WTC11 (cell line): Measurements from ENCODE around the gene IGFALS. TPM values are rescaled to one million over a fixed set of nuclear protein-coding genes. Genes with fewer than 3 reads are reported as not detected.

Source experiments
- ATAC-seq: fragments of 200-7000 bp; cut with Tn5 transposase; 2 replicates; pipeline ENCODE4 v1.10.0; 2021; ENCODE audit warnings: mild to moderate bottlenecking, moderate library complexity
- CTCF ChIA-PET: fragments of 300-600 bp; sonication (Branson Sonifier 250); formaldehyde crosslinking; loops from one replicate; lab custom pipeline; 2021; ENCODE audit warnings: antibody characterized with exemption; lab: Charles Lee
- POLR2A ChIA-PET: fragments of 350-600 bp; sonication (Branson Sonifier 250); formaldehyde crosslinking; loops from one replicate; lab custom pipeline; 2021; ENCODE audit warnings: antibody characterized with exemption; lab: Charles Lee
- DNase-seq: peaks from one replicate; pipeline ENCODE4 v3.0.0; 2021; ENCODE audit warnings: low spot score
- H3K27ac Mint-ChIP-seq: 2 replicates; pipeline ENCODE4 v1.8.0; 2021; ENCODE audit warnings: mixed read lengths
- H3K27me3 Mint-ChIP-seq: 2 replicates; pipeline ENCODE4 v1.8.0; 2021; ENCODE audit warnings: low read depth, mild to moderate bottlenecking, moderate library complexity, mixed read lengths
- H3K36me3 Mint-ChIP-seq: 2 replicates; pipeline ENCODE4 v1.8.0; 2021; ENCODE audit warnings: mixed read lengths
- H3K4me1 Mint-ChIP-seq: 2 replicates; pipeline ENCODE4 v1.8.0; 2022; ENCODE audit warnings: mixed read lengths
- H3K4me3 Mint-ChIP-seq: 2 replicates; pipeline ENCODE4 v1.8.0; 2021; ENCODE audit warnings: mild to moderate bottlenecking, moderate library complexity, mixed read lengths
- H3K9me3 Mint-ChIP-seq: 2 replicates; pipeline ENCODE4 v1.8.0; 2021; ENCODE audit warnings: mixed read lengths
- CREB1 ChIP-seq: sonication (generic); formaldehyde crosslinking; IDR thresholded peaks from 2 replicates; pipeline ENCODE4 v1.8.0; 2023; ENCODE audit warnings: mild to moderate bottlenecking, missing genetic modification reagents
- CREM ChIP-seq: sonication (generic); formaldehyde crosslinking; IDR thresholded peaks from 2 replicates; pipeline ENCODE4 v1.8.1; 2022; ENCODE audit warnings: mild to moderate bottlenecking, missing genetic modification reagents, moderate library complexity
- FOXJ3 ChIP-seq: sonication (generic); formaldehyde crosslinking; IDR thresholded peaks from 2 replicates; pipeline ENCODE4 v1.9.0; 2021; ENCODE audit warnings: missing genetic modification reagents, mild to moderate bottlenecking, borderline replicate concordance
- IRF2 ChIP-seq: sonication (generic); formaldehyde crosslinking; IDR thresholded peaks from 2 replicates; pipeline ENCODE4 v1.8.0; 2022; ENCODE audit warnings: low read depth, missing genetic modification reagents, borderline replicate concordance
- NFE2L1 ChIP-seq: sonication (generic); formaldehyde crosslinking; IDR thresholded peaks from 2 replicates; pipeline ENCODE4 v1.8.1; 2023; ENCODE audit warnings: missing genetic modification reagents
- NFYB ChIP-seq: sonication (generic); formaldehyde crosslinking; conservative IDR thresholded peaks from 2 replicates; pipeline ENCODE4 v1.8.0; 2022; ENCODE audit warnings: low read depth, missing genetic modification reagents
- NR1H2 ChIP-seq: sonication (generic); formaldehyde crosslinking; IDR thresholded peaks from 2 replicates; pipeline ENCODE4 v1.9.0; 2021; ENCODE audit warnings: mild to moderate bottlenecking, moderate library complexity, missing genetic modification reagents
- OVOL2 ChIP-seq: fragments of 250-450 bp; sonication (Bioruptor Pico); IDR thresholded peaks from 2 replicates; pipeline ENCODE4 v1.9.0; 2021; ENCODE audit warnings: mild to moderate bottlenecking, borderline replicate concordance
- RORB ChIP-seq: fragments of 250-450 bp; sonication (Bioruptor Pico); IDR thresholded peaks from 2 replicates; pipeline ENCODE4 v1.9.0; 2021; ENCODE audit warnings: mild to moderate bottlenecking
- SMAD3 ChIP-seq: sonication (generic); formaldehyde crosslinking; IDR thresholded peaks from 2 replicates; pipeline ENCODE4 v1.8.0; 2022; ENCODE audit warnings: missing genetic modification reagents, mild to moderate bottlenecking, borderline replicate concordance
- ZBTB21 ChIP-seq: sonication (generic); formaldehyde crosslinking; IDR thresholded peaks from 2 replicates; pipeline ENCODE4 v1.8.1; 2023; ENCODE audit warnings: mild to moderate bottlenecking, missing genetic modification reagents, borderline replicate concordance
- ZNF219 ChIP-seq: sonication (generic); formaldehyde crosslinking; IDR thresholded peaks from 2 replicates; pipeline ENCODE4 v1.8.0; 2023; ENCODE audit warnings: missing genetic modification reagents, mild to moderate bottlenecking, borderline replicate concordance
- ZNF671 ChIP-seq: fragments of 250-450 bp; sonication (Bioruptor Pico); IDR thresholded peaks from 2 replicates; pipeline ENCODE4 v1.8.0; 2021; ENCODE audit warnings: mild to moderate bottlenecking
- total RNA-seq: library from RNA; stranded (reverse); gene quantifications from 3 replicates; pipeline ENCODE4 v1.2.3, GENCODE V29; 2021
- TF ChIP-seq, protein P1 (sequence below): sonication (generic); formaldehyde crosslinking; IDR thresholded peaks from 2 replicates; pipeline ENCODE4 v1.8.0; 2022; ENCODE audit warnings: mild to moderate bottlenecking, missing genetic modification reagents
- TF ChIP-seq, protein P2 (sequence below): sonication (generic); formaldehyde crosslinking; IDR thresholded peaks from 2 replicates; pipeline ENCODE4 v1.8.1; 2023; ENCODE audit warnings: mild to moderate bottlenecking, missing genetic modification reagents, moderate library complexity
- TF ChIP-seq, protein P3 (sequence below): sonication (generic); formaldehyde crosslinking; IDR thresholded peaks from 2 replicates; pipeline ENCODE4 v1.8.1; 2022; ENCODE audit warnings: missing genetic modification reagents, borderline replicate concordance
- TF ChIP-seq, protein P4 (sequence below): sonication (generic); formaldehyde crosslinking; IDR thresholded peaks from 2 replicates; pipeline ENCODE4 v1.8.0; 2022; ENCODE audit warnings: mild to moderate bottlenecking, missing genetic modification reagents
- TF ChIP-seq, protein P5 (sequence below): sonication (generic); formaldehyde crosslinking; IDR thresholded peaks from 2 replicates; pipeline ENCODE4 v1.8.1; 2023; ENCODE audit warnings: mild to moderate bottlenecking, missing genetic modification reagents, borderline replicate concordance
- TF ChIP-seq, protein P6 (sequence below): sonication (generic); formaldehyde crosslinking; IDR thresholded peaks from 2 replicates; pipeline ENCODE4 v1.8.1; 2022; ENCODE audit warnings: mild to moderate bottlenecking, missing genetic modification reagents, moderate library complexity, borderline replicate concordance
- TF ChIP-seq, protein P7 (sequence below): fragments of 250-450 bp; sonication (Bioruptor Pico); IDR thresholded peaks from 2 replicates; pipeline ENCODE4 v1.8.0; 2021; ENCODE audit warnings: mild to moderate bottlenecking

Gene IGFALS
- total RNA-seq, 1 experiment from 2014 or later, result not detected

DNA sequence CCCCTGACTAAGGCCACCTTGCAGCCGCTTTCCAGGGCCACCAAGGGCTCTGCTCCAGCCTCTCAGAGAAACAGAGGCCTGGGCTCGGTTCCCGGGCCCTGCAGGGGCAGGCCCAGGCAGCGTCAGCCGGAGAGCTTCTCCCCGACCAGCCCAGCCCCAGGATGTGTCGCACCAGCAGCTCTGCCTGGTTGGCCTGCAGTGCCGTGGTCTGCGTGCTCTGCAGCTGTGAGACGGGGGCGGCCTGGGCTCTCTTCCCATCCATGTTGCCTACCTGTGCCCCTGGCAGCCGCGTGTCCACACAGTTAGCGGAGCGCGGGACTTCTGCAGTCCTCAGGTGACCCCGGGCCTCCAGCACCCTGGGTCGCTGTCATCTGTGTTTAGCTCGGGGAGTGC lies 4.8 kb downstream of the IGFALS start (continued):
- no peak for TF ChIP-seq ZBTB21 (CRISPR knock-in tag)
- TF ChIP-seq FOXJ3 (CRISPR knock-in tag), result no peak
- TF ChIP-seq CREB1 (CRISPR knock-in tag), result no peak

DNA sequence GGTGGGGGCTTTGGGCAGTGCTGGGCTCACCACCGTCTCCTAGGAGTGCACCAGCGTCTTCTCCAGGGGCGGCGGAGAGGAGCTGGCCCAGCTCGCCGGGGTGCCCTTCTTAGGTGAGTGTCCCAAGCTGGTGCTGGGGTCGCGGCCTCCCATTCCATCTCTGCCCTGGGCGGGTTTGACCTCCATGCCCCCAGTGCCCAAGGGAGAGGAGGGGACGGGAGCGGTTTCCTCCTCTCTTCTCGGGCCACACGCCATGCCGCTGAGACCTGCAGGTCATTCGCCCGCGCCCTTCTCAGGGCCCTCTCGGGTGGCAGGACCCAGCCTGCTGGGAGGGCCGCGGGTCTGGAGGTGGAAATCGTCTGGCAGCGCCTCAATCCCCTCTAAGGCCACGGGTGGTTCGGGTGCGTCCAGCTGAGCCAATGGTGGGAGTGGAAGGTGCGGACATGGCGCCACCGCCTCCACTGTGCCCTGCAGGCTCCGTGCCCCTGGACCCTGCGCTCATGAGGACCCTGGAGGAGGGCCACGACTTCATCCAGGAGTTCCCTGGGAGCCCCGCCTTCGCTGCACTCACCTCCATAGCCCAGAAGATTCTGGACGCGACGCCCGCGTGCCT lies 5.3 kb downstream of the IGFALS start:
- POLR2A ChIA-PET, result no interaction called here
- no peak for ATAC-seq
- Mint-ChIP-seq H3K27me3 (no peaks in the 10 kb centered on the region), H3K27ac (no peak overlapping the region), H3K9me3 (no peaks in the 10 kb centered on the region), H3K4me1 (no peaks in the 10 kb centered on the region), H3K4me3 (no peak overlapping the region)
- TF ChIP-seq NFYB (CRISPR knock-in tag) (no peak), IRF2 (no peak), OVOL2 (CRISPR knock-in tag) (no peak), CREM (no peak), SMAD3 (no peak)
- TF ChIP-seq, protein P1, sequence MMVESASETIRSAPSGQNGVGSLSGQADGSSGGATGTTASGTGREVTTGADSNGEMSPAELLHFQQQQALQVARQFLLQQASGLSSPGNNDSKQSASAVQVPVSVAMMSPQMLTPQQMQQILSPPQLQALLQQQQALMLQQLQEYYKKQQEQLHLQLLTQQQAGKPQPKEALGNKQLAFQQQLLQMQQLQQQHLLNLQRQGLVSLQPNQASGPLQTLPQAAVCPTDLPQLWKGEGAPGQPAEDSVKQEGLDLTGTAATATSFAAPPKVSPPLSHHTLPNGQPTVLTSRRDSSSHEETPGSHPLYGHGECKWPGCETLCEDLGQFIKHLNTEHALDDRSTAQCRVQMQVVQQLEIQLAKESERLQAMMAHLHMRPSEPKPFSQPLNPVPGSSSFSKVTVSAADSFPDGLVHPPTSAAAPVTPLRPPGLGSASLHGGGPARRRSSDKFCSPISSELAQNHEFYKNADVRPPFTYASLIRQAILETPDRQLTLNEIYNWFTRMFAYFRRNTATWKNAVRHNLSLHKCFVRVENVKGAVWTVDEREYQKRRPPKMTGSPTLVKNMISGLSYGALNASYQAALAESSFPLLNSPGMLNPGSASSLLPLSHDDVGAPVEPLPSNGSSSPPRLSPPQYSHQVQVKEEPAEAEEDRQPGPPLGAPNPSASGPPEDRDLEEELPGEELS (CRISPR knock-in tag), result no peak
- TF ChIP-seq, protein P2, sequence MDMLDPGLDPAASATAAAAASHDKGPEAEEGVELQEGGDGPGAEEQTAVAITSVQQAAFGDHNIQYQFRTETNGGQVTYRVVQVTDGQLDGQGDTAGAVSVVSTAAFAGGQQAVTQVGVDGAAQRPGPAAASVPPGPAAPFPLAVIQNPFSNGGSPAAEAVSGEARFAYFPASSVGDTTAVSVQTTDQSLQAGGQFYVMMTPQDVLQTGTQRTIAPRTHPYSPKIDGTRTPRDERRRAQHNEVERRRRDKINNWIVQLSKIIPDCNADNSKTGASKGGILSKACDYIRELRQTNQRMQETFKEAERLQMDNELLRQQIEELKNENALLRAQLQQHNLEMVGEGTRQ, result no peak
- TF ChIP-seq, protein P3, sequence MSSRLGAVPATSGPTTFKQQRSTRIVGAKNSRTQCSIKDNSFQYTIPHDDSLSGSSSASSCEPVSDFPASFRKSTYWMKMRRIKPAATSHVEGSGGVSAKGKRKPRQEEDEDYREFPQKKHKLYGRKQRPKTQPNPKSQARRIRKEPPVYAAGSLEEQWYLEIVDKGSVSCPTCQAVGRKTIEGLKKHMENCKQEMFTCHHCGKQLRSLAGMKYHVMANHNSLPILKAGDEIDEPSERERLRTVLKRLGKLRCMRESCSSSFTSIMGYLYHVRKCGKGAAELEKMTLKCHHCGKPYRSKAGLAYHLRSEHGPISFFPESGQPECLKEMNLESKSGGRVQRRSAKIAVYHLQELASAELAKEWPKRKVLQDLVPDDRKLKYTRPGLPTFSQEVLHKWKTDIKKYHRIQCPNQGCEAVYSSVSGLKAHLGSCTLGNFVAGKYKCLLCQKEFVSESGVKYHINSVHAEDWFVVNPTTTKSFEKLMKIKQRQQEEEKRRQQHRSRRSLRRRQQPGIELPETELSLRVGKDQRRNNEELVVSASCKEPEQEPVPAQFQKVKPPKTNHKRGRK (CRISPR knock-in tag), result no peak
- TF ChIP-seq, all 79 proteins: peak for 0
- no peak for DNase-seq
- peaks cover 5% of the 10 kb centered on the region for H3K36me3 Mint-ChIP-seq
- CTCF ChIA-PET, result interaction anchor here (1.5 kb wide), 1 partner anchor 144 kb away, joined by 3 read pairs; no protein-coding TSS in a partner anchor

DNA sequence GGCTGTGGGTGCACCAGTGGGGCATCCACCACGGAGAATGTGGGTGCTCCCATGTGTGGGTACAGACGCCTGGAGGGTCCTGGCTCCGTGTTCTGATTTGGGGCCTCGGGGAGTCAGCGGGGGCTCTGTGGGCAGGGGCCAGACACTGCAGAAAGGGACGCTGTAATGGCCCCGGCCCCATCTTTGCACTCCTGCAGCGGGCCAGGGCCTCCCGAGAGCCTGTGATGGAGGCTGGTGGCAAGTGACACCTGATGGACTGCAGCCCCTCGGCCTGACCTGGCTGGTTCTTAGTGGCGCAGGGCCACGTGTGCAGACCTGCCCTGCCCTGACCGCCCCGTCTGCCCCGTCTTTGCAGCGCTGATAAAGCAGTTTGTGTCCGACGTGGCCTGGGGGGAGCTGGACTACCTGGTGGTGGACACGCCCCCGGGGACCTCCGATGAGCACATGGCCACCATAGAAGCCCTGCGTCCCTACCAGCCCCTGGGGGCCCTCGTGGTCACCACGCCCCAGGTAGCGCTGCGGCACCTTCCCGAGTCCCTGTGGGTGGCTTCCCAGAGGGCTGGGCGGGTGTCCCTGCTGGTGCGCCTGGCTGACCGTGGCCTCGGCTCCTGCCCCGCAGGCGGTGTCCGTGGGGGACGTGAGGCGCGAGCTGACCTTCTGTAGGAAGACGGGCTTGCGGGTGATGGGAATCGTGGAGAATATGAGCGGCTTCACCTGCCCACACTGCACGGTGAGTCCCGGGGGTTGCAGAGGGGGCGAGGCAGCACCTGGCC lies 6.0 kb downstream of the IGFALS start:
- ATAC-seq, result no peak
- peaks cover 5% of the 10 kb centered on the region for H3K36me3 Mint-ChIP-seq
- no peaks in the 10 kb centered on the region for H3K27me3 Mint-ChIP-seq
- no peak overlapping the region for H3K4me3 Mint-ChIP-seq
- H3K4me1 Mint-ChIP-seq, result no peaks in the 10 kb centered on the region
- CTCF ChIA-PET, result interaction anchor here (1.5 kb wide), 1 partner anchor 145 kb away, joined by 3 read pairs; no protein-coding TSS in a partner anchor
- H3K9me3 Mint-ChIP-seq, result no peaks in the 10 kb centered on the region
- no peak for DNase-seq
- POLR2A ChIA-PET, result no interaction called here
- H3K27ac Mint-ChIP-seq, result no peak overlapping the region
- TF ChIP-seq ZNF219 (CRISPR knock-in tag), result no peak
- TF ChIP-seq CREM, result no peak
- no peak for TF ChIP-seq NR1H2
- no peak for TF ChIP-seq ZNF671 (CRISPR knock-in tag)
- TF ChIP-seq, protein P4, sequence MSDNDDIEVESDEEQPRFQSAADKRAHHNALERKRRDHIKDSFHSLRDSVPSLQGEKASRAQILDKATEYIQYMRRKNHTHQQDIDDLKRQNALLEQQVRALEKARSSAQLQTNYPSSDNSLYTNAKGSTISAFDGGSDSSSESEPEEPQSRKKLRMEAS (CRISPR knock-in tag), result no peak
- TF ChIP-seq, protein P5, sequence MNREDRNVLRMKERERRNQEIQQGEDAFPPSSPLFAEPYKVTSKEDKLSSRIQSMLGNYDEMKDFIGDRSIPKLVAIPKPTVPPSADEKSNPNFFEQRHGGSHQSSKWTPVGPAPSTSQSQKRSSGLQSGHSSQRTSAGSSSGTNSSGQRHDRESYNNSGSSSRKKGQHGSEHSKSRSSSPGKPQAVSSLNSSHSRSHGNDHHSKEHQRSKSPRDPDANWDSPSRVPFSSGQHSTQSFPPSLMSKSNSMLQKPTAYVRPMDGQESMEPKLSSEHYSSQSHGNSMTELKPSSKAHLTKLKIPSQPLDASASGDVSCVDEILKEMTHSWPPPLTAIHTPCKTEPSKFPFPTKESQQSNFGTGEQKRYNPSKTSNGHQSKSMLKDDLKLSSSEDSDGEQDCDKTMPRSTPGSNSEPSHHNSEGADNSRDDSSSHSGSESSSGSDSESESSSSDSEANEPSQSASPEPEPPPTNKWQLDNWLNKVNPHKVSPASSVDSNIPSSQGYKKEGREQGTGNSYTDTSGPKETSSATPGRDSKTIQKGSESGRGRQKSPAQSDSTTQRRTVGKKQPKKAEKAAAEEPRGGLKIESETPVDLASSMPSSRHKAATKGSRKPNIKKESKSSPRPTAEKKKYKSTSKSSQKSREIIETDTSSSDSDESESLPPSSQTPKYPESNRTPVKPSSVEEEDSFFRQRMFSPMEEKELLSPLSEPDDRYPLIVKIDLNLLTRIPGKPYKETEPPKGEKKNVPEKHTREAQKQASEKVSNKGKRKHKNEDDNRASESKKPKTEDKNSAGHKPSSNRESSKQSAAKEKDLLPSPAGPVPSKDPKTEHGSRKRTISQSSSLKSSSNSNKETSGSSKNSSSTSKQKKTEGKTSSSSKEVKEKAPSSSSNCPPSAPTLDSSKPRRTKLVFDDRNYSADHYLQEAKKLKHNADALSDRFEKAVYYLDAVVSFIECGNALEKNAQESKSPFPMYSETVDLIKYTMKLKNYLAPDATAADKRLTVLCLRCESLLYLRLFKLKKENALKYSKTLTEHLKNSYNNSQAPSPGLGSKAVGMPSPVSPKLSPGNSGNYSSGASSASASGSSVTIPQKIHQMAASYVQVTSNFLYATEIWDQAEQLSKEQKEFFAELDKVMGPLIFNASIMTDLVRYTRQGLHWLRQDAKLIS, result no peak
- no peak for TF ChIP-seq NFE2L1 (CRISPR knock-in tag)
- TF ChIP-seq, protein P6, sequence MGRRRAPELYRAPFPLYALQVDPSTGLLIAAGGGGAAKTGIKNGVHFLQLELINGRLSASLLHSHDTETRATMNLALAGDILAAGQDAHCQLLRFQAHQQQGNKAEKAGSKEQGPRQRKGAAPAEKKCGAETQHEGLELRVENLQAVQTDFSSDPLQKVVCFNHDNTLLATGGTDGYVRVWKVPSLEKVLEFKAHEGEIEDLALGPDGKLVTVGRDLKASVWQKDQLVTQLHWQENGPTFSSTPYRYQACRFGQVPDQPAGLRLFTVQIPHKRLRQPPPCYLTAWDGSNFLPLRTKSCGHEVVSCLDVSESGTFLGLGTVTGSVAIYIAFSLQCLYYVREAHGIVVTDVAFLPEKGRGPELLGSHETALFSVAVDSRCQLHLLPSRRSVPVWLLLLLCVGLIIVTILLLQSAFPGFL (CRISPR knock-in tag), result no peak
- TF ChIP-seq, protein P7, sequence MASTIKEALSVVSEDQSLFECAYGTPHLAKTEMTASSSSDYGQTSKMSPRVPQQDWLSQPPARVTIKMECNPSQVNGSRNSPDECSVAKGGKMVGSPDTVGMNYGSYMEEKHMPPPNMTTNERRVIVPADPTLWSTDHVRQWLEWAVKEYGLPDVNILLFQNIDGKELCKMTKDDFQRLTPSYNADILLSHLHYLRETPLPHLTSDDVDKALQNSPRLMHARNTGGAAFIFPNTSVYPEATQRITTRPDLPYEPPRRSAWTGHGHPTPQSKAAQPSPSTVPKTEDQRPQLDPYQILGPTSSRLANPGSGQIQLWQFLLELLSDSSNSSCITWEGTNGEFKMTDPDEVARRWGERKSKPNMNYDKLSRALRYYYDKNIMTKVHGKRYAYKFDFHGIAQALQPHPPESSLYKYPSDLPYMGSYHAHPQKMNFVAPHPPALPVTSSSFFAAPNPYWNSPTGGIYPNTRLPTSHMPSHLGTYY (CRISPR knock-in tag), result no peak
- TF ChIP-seq RORB (CRISPR knock-in tag), result no peak
